HK-2 (cell line): ENCODE results near the gene ZNF77.
"Not testable (repeated sequence)": the region's sequence is repeated elsewhere in the genome, so short reads cannot be mapped to it uniquely, and the experiment has no call there.

Experiments used
- DNase-seq: peaks from one replicate; pipeline ENCODE4 v3.0.0-alpha.2; 2018; ENCODE audit not compliant: unreplicated experiment

The ZNF77 gene

DNA sequence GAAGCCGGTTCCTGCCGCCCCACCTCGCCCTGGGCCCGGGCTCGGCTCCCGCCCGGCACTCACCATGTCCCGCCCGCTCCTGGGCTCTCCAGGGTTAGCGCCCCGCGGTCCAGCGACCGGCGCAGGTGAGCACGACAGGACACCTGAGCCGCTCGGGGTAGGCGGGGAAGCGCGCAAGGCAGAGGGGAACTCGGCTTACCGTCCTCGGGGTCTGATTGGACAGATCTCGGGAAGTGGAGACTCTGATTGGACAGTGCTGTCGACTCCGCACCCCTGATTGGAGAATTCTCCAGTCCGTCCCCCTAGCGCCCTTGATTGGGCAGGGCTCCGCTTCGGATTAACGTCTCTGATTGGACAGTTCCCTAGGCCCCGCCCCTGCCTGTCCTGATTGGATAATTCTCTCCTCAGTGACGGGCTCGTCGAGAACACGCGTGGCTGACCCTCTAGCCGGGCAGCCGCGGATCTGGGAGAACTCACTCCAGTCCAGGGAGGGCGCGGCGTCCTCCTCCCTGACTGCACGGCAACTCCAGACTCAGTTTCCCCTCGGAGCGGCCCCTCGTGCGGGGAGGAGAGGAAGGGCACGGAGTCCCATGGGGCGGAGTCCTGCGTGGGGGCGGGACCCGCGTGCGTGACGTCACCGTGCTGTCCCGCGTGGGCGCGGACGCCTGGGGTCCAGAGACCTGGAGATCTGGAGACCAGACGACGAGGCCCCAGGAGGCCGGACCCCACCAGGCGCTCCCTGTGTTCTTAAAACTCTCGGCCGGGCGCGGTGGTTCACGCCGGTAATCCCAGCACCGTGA, at the start of gene ZNF77:
TSS of gene ZNF77 (minus strand) at position 197 of the 800 bp plus-strand sequence. CDS start at position 66, 131 bp downstream.
- peak; percentile 98 for DNase-seq

DNA sequence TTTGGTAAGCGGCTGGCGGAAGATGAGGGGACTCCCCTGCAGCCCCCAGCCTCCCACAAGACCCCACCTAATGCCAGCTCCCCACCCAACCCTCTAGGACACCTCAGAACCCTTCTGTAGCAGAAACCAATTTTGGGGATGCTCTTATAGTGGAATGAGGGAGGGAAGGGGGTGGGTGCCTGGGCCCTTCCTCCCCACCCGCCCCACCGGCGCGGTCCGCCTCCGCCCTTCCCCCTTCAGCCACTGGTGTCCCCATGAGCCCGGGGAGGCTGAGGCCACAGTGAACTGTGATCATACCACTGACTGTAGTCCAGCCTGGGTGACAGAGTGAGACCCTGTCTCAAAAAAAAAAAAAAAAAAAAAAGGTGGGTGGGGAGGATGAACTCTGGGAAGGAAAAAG, 48.8 kb upstream of the ZNF77 start:
- no peak for DNase-seq

DNA sequence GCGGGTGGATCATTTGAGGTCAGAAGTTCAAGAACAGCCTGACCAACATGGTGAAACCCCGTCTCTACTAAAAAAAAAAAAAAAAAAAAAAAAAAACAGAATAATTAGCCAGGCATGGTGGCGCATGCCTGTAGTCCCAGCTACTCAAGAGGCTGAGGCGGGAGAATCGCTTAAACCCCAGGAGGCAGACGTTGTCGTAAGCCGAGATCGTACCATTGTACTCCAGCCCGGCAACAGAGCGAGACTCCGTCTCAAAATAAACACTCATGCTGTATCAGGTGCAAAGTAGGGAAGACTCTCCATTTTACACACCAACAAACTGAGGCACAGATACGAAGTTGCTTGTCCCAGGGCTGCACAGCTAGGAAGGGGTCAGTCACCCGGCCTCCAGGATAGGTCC, 48.2 kb upstream of the ZNF77 start:
- DNase-seq: no peak

DNA sequence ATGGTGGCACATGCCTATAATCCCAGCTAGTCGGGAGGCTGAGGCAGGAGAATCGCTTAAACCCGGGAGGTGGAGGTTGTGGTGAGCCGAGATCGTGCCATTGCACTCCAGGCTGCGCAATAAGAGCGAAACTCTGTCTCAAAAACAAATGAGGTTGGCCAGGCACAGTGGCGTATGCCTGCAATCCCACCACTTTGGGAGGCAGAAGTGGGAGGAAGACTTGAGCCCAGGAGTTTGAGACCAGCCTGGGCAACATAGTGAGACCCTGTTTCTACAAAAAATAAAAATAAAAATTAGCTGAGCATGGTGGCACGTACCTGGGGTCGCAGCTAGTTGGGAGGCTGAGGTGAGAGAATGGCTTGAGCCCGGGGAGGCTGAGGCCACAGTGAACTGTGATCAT, 47.6 kb upstream of the ZNF77 start:
- DNase-seq: not testable (repeated sequence)

DNA sequence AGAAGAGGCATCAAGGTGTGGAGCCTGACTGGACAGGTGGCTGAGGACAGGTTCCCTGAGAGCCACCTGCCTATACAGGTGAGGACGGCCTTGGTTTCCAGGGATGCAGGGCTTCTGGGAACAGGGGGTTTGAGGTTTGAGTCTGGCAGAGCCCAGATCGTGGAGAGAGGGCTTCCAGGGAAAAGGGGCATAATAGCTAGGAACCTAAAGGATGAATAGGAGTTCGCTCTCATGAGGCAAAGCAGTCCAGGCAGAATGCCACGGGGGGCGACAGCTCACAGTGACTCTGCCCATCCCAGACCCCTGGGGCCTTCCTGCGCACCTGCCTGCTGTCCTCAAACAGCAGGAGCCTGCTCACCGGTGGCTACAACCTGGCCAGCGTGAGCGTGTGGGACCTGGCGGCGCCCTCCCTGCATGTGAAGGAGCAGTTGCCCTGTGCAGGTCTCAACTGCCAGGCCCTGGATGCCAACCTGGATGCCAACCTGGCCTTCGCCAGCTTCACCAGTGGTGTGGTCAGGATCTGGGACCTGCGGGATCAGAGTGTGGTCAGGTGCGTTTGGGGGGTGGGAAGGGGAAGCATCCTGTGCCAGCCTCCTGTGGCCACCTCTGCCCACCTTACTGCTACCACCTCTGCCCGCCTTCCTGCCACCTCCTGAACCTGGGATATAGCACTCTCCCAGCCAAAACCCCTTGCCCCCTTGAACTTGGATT, 44.6 kb upstream of the ZNF77 start:
- DNase-seq: no peak

DNA sequence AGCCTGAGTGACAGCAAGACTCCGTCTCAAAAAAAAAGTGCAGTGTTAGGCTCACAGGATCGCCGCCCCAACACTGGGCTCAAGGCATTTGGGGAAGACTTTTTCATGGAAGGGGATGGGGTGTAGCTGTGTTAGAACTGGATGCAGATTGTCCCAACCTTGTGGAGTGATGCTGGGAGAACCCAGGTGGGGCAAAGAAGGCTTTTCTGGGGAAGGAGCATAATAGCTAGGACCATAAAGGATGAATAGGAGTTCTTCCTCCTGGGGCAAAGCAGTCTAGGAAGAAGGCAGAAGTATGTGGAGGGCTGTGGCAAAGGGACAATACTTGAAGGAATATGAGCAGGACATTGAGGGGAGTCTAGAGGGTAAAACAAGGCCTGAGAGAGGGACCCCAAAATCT, 43.8 kb upstream of the ZNF77 start:
- no peak for DNase-seq

DNA sequence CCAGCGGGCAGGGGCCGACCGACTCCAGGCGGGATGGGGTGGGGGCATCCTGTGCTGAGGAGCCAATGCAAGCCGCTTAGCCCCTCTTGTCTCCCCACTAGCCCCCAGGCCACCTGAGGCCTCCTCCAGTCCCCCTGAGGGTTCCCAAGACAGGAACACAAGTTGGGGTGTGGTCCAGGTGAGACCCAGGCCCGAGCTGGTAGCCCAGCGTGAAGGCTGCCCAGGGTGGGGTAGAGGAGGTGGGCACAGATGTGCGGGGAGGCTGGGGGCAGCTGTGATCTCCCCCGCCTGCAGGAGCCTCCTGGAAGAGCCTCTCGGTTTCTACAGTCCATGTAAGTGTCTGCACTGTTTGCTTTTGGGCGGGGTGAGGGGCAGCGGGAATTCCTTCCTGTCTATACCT, 43.0 kb upstream of the ZNF77 start:
- DNase-seq: no peak

DNA sequence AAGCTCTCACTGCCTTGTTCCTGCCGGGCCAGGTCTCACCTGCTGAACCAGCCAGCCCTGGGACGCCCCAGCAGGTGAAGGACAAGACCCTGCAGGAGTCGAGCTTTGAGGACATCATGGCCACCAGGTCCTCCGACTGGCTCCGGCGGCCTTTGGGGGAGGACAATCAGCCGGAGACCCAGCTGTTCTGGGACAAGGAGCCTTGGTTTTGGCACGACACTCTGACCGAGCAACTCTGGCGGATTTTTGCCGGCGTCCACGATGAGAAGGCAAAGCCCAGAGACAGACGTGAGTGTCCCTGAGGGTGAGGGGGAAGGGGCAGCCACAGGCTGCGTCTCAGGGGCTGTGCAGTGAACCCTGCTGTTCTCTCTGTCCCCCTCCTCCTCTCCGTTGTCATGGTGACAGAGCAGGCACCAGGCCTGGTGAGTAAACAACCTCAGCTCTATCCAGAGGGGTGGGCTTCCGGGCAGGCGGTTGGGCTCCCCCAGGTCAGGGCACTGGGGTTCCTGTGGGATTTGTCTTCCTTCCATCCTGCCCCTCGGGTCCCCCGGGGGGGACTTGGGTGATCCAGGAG, 42.3 kb upstream of the ZNF77 start:
- DNase-seq: no peak

DNA sequence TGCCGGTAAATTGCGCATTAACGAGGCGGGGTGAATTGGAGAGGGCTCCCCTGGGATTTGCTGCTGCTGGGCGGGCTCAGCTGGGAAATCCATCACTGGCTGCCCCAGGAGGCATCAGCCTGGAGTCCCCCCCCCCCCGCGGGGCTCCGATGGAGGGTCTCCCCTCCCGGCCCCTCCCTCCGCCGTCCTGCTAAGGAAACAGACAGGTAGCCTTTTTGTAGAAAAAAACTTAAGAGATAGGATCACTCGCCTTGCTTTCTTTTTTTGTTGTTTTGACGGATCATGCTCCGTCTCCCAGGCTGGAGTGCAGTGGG, 39.4 kb upstream of the ZNF77 start:
- no peak for DNase-seq

DNA sequence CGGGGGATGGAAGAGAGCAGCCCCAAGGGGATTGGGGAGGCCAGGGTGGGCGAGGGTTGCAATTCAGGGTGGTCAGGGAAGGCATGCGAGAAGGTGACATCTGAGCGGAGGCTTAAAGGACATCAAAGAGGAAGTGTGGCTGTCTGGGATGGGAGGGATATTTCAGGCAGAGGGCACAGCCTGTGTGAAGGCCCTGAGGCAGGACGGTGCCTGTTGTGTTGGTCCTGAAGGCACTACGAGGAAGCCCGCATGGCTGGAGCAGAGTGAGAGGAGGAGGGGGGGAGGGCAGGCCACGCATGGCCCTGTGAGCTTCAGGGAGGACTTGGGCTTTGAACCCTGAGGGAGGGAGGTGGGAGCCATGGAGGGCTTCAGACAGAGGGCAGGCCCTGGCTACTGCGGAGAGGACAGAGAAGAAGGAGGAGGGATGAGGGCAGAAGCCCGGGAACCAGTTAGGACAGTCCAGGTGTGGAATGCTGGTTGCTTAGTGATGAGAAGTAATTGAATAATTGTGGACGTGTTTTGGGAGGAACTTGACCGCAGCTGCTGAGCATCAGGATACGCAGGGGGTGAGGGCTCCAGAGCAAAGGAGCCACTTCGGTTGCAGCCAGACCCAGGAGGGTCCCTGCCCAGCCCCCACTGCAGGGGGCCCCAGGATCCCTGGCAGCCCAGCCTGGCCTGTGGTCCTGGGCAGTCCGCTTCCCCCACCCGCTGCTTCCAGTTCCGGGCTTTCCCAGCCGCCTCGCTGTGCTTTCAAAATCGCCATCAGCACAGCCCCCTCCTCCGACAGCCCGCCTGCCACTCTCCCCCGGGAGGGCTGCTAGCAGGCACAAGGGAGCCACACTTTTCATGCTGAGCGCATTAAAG, 38.8 kb upstream of the ZNF77 start:
- no peak for DNase-seq

DNA sequence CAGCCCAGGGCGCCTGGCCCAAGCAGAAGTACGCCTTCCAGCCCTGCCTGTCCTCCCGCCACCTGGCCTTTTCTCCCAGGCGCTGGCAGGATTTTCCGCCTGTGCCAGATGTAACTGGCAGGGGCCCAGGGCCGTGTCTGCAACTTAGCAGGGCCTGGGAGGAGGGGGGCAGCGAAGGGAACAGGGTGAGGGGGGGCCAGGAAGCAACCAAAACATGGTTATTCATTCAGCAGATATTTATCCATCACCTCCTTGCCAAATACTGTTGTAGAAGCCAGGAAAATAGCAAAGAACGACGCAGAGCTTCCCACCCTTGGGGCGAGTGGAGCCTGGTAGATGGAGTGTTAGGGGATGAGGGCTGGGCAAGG, 38.2 kb upstream of the ZNF77 start:
- no peak for DNase-seq

DNA sequence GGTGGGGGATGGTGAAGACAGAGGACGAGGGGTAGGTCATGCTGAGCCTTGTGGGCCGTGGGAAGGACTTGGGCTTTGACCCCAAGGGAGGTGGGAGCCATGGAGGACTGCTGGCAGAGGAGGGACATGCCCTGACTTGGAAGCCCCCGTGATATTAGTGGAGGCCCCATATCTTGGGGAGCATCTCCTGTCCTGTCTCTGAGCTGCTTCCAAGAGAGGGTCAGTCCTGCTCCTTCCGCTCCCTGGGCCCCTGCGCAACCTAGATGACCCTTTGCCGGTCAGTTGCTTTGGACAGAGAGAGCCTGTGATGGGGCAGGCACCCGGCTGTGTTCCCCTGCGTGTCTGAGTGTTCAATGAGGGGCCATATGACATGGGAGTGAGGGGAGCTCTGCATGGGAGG, 37.8 kb upstream of the ZNF77 start:
- DNase-seq: no peak

DNA sequence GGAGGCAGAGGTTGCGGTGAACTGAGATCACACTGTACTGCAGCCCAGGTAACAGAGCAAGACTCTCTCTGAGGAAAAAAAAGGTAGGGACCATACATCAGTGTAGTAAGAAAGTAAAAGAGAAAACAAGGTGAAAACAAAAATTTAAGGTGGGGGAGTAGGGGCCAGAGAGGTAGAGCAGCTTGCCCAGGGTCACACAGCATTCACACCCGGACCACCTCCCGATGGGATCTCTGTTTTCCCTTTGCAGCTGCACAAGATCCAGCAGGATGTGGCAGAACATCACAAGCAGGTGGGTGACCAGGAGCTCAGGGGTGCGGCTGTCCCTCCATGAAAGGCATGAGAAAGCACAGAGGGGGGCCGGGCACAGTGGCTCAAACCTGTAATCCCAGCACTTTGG, 37.1 kb upstream of the ZNF77 start:
- DNase-seq: no peak

DNA sequence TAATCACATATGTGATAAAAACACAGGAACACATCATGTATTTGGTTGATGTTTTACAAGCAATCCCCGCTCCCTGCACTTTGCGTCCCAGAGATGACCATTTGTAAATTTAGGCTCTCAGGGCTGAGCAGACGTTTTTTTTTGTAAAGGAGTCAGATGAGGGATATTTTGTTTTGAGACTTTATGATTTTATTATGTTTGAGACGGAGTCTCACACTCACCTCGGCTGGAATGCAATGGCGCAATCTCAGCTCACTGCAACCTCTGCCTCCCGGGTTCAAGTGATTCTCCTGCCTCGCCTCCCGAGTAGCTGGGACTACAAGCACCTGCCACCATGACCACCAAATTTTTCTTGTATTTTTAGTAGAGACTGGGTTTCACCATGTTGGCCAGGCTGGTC, 34.0 kb upstream of the ZNF77 start:
- no peak for DNase-seq

DNA sequence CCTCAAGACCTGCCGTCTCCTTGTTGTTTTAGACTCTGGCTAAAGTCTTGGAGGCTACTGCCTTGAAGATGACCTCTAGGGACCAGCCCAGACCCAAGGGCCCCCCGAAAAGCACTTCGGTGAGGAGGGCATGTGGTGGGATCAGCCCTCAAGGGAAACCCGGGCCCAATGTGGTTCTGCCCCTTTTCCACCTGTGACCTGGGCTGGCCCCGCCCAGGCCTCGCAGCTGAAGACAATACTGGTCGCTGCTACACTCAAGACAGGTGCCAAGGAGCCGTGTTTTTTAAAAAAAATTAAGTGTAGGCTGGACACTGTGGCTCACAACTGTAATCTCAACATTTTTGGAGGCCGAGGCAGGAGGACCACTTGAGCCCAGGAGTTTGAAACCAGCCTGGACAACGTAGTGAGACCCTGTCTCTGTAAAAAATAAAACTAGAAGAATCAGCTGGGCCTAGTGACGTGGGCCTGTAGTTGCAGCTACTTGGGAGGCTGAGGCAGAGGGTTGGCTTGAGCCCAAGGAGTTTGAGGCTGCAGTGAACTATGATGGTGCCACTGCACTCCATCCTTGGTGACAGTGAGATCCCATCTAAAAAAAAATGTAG, 33.5 kb upstream of the ZNF77 start:
- DNase-seq: no peak

DNA sequence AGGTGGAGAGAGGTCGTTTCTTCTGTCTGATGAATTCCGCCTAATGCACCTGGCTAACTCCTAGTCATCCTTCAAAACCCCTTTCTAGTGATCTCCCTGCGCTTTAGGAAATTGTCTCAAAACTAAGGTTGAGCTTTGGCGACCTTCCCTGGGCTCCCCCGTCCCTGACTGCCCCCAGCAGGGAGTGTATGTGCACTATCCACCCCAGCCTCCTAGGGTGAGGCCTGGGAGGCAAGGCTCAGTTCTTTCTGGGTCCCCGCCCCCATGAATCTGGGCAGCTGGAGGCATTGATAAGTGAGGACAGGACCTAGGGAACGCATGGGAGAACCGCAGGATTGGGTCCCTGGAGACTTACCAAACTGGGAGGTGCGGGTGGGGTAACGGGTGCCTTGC, 33.0 kb upstream of the ZNF77 start:
- DNase-seq: no peak

DNA sequence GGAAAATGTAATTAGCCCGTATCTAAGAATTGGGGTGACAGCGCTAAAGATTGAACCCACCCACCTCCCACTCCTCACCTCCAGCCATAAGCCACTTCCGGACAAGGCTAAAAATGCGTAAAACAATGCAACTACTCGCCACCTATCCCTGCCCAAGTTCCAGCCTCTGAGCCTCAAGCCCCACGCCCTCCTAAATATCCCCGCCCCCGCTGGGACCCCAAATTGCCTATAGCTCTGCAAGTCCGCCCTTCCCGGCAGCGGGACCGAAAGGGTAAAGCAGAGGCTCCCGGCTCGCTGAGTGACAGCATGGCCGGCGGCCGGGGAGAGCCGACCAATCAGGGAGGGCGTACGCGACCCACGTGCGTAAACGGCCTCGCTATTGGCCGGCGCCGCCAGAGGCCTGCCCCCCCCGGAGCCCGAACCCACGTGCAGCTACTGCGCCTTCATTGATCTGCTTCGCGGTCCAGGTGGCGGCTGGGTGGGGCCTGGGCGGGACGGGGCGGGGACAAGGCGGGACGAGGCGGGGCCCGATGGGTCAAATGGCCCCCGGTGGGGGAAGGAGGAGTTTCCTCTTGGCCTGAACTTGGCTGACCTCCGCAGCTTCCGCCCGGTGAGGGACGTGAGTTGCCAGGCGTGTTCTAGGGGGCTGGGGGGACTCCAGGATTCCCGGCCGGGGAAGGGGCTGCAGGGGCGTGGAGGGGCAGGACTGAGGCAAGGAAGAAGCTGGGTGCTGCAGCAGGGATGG, 32.4 kb upstream of the ZNF77 start, which contains the start of gene TLE6:
TSS of gene TLE6 (plus strand) at position 564 of the 745 bp plus-strand sequence. CDS start 670 bp downstream, outside the sequence.
- peak; percentile 97 for DNase-seq

DNA sequence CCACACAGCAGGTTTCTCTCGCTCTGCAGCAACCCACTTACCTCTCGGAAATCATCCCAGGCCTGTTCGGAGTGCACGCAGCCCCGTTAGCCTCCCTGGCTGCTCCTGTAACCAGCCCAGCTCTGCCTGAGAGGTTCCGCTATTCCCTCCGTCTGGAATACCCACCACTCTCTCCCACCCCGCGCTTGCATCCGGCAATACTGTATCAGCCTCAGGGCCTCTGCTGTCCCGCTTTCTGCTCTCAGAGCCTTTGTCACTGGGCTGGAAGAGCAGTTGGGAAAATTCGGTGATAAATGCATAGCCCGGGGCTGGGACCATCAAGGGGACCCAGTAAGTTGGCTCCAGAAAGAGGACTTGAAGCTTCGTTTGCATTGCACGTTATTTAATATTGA, 31.8 kb upstream of the ZNF77 start:
- DNase-seq: no peak

DNA sequence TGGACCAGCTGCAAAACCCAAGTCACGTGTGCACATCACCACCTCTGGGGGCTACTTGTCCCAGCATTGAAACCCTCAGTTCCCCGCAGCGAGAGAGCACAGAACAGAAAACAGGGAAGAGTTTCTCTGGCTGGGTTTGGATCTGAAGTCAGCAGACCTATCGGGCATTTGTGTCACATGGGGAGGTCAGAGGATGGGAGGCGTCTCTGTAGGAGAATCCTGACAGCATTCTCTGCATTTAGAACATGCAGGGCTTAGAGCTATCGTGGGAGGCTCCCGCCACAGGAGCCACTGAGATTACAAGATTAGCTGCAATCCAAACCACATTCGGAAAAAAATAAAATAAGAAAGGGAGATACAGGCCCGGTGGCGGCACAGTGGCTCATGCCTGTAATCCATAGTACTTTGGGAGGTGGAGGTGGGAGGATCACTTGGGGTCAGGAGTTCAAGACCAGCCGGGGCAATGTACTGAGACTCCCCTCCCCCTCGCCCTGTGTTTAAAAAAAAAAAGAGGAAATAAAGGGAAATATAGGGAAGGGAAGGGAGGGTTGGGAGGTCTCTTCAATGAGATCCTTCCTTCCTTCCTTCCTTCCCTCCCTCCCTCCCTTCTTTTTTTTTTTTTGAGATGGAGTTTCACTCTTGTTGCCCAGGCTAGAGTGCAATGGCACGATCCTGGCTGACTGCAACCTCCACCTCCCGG, 29.7 kb upstream of the ZNF77 start:
- no peak for DNase-seq

DNA sequence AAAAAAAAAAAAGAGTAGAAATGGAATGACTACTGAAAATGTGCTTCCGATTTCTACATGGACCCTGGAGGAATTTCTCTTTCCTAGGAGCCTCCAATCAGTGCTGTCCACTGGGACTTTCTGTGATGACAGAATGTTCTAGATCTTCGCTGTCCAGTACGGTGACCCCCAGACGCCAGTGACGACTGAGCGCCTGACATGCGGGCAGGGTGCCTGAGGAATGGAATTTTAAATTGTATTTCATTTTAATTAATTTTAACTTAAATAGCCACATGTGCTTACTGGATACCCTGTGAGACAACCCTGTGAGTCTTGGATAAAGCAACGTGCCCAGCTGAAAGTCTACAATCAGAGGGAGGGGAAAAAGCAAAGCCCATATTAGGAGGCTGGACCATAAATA, 28.5 kb upstream of the ZNF77 start:
- no peak for DNase-seq
